ENCODE data around the gene DOCK1. TPM values are rescaled to one million over a fixed set of nuclear protein-coding genes. Genes with fewer than 3 reads are reported as not detected.
A peak's percentile ranks its signal among the peaks of the same experiment; 100 is the strongest.

Gene DOCK1
- polyA plus RNA-seq, 1 of the 3 experiments (the other 2 are of a cell fraction): 15.5 TPM

DNA sequence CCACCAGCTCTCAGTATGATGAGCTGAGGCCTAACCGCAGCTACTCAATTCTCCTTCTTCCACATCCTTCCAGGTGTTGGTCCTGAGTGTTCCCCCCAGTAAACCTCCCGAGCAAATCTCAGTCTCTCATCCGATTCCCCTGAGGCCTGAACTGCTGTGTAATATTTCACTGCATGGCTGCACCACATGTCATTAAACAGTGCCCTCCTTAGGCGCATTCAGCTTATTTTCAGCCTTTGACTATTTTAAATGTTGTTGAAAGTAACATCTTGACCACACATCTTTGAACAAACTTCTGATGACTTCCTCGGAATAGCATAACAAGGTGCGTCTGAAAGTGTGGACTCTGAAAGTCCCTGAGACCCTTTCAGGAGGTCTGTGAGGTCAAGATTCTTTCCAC is 581.1 kb downstream of the DOCK1 start:
- 44% methylated on average over 6 of the region's 6 CpGs for WGBS (ENCODE audit: low lambda C conversion rate)
- H4K20me1 ChIP-seq (ENCODE audit: insufficient read depth): no peaks in the 10 kb centered on the region
- no peaks in the 10 kb centered on the region for H3K9me2 ChIP-seq
- CTCF ChIA-PET: interaction anchor here (1.5 kb wide), 1 partner anchor 32 kb away, joined by 3 read pairs; no protein-coding TSS in a partner anchor
- H3K9me3 ChIP-seq: no peaks in the 10 kb centered on the region
- no peak for TF ChIP-seq SIN3A (IDR thresholded peaks at IDR 0.05; ENCODE audit: borderline replicate concordance, low read depth, low read length)
- TF ChIP-seq FOXM1 (IDR thresholded peaks at IDR 0.05; ENCODE audit: low read depth): no peak
- TF ChIP-seq, protein P1, sequence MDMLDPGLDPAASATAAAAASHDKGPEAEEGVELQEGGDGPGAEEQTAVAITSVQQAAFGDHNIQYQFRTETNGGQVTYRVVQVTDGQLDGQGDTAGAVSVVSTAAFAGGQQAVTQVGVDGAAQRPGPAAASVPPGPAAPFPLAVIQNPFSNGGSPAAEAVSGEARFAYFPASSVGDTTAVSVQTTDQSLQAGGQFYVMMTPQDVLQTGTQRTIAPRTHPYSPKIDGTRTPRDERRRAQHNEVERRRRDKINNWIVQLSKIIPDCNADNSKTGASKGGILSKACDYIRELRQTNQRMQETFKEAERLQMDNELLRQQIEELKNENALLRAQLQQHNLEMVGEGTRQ (IDR thresholded peaks at IDR 0.05; ENCODE audit: borderline replicate concordance, low read depth, low read length): no peak
- peak; percentile 10; the same call in 1 of the 2 replicates for TF ChIP-seq RAD21 (IDR thresholded peaks at IDR 0.05; ENCODE audit: low read length)
- H3K27me3 ChIP-seq (ENCODE audit: insufficient read depth): no peaks in the 10 kb centered on the region
- no peaks in the 10 kb centered on the region for H3K79me2 ChIP-seq (ENCODE audit: insufficient read depth)
- no peaks in the 10 kb centered on the region for H3K36me3 ChIP-seq (replicated peaks in 1 of 2; ENCODE audit: control insufficient read depth in 1 of 2, insufficient read depth in 2 of 2, low read length in 1 of 2)
- no peak for DNase-seq
- H3K4me3 ChIP-seq (ENCODE audit: low read depth in 2 of 2, low read length in 1 of 2): no peak overlapping the region
- no peaks in the 10 kb centered on the region; a peak in 1 of 4 replicates for H3K4me1 ChIP-seq (ENCODE audit: control insufficient read depth in 1 of 2, insufficient read depth in 2 of 2, low read depth in 1 of 2, low read length in 1 of 2)
- POLR2A ChIA-PET: no interaction called here
- H3K4me2 ChIP-seq: no peak overlapping the region
- no peak overlapping the region for H2AFZ ChIP-seq (ENCODE audit: low read depth)
- H3K9ac ChIP-seq: no peak overlapping the region
- H3K27ac ChIP-seq (ENCODE audit: low read depth in 2 of 2, low read length in 1 of 2): no peak overlapping the region
- no peaks in the 10 kb centered on the region for H3F3A ChIP-seq (replicated peaks; ENCODE audit: insufficient read depth)

DNA sequence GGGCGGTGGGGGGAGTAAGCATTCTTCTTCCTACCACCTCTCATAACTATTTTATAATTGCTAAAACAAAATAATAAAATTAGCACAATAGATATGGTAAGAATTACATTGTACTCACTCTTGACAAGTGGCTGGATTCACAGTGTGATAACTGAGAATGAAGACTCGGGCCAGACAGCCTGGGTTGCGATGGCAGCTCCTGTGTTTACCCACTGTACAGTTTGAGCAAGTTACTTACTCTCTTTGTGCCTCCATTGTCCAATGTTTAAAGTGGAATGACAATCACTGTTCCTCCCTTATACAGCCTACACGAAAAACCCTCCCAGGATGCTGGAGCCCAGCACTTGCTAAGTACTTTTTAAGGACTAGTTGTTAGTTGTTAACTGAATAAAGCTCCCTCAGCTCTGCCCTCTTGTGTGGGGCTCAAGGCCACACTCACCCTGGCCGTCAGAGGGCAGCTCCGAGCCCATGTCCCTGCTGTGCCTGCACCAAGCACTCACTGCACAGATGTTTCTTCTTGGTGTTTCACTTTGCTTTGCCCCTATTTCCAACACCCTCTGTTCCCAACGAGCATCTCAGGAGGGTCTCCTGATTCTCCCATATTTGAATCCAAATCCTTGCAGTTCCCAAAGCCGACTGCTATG is 587.5 kb downstream of the DOCK1 start:
- ChIA-PET POLR2A (no interaction called here), CTCF (no interaction called here)
- Histone ChIP-seq H3K27me3 (ENCODE audit: insufficient read depth) (no peaks in the 10 kb centered on the region), H2AFZ (ENCODE audit: low read depth) (no peak overlapping the region), H4K20me1 (ENCODE audit: insufficient read depth) (no peaks in the 10 kb centered on the region), H3K4me2 (no peak overlapping the region), H3K4me3 (ENCODE audit: low read depth in 2 of 2, low read length in 1 of 2) (no peak overlapping the region), H3K4me1 (ENCODE audit: control insufficient read depth in 1 of 2, insufficient read depth in 2 of 2, low read depth in 1 of 2, low read length in 1 of 2) (peaks cover 0 to 6% of the 10 kb centered on the region in 2 experiments; a peak in 1 of 4 replicates), H3K79me2 (ENCODE audit: insufficient read depth) (no peaks in the 10 kb centered on the region), H3K9me3 (no peaks in the 10 kb centered on the region), H3F3A (replicated peaks; ENCODE audit: insufficient read depth) (no peaks in the 10 kb centered on the region), H3K9ac (no peak overlapping the region), H3K27ac (ENCODE audit: low read depth in 2 of 2, low read length in 1 of 2) (no peak overlapping the region), H3K9me2 (no peaks in the 10 kb centered on the region), H3K36me3 (replicated peaks in 1 of 2; ENCODE audit: control insufficient read depth in 1 of 2, insufficient read depth in 2 of 2, low read length in 1 of 2) (no peaks in the 10 kb centered on the region)
- DNase-seq: no peak
- WGBS (ENCODE audit: low lambda C conversion rate): 32% methylated on average over 8 of the region's 8 CpGs
- TF ChIP-seq POLR2AphosphoS5 (IDR thresholded peaks at IDR 0.05; ENCODE audit: low read depth, low read length): no peak
- TF ChIP-seq, protein P2, sequence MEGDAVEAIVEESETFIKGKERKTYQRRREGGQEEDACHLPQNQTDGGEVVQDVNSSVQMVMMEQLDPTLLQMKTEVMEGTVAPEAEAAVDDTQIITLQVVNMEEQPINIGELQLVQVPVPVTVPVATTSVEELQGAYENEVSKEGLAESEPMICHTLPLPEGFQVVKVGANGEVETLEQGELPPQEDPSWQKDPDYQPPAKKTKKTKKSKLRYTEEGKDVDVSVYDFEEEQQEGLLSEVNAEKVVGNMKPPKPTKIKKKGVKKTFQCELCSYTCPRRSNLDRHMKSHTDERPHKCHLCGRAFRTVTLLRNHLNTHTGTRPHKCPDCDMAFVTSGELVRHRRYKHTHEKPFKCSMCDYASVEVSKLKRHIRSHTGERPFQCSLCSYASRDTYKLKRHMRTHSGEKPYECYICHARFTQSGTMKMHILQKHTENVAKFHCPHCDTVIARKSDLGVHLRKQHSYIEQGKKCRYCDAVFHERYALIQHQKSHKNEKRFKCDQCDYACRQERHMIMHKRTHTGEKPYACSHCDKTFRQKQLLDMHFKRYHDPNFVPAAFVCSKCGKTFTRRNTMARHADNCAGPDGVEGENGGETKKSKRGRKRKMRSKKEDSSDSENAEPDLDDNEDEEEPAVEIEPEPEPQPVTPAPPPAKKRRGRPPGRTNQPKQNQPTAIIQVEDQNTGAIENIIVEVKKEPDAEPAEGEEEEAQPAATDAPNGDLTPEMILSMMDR (IDR thresholded peaks at IDR 0.05): peak; percentile 14; the same call in 1 of the 2 replicates
- TF ChIP-seq, protein P3, sequence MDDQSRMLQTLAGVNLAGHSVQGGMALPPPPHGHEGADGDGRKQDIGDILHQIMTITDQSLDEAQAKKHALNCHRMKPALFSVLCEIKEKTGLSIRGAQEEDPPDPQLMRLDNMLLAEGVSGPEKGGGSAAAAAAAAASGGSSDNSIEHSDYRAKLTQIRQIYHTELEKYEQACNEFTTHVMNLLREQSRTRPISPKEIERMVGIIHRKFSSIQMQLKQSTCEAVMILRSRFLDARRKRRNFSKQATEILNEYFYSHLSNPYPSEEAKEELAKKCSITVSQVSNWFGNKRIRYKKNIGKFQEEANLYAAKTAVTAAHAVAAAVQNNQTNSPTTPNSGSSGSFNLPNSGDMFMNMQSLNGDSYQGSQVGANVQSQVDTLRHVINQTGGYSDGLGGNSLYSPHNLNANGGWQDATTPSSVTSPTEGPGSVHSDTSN (IDR thresholded peaks at IDR 0.05): no peak

Measured in SK-N-SH (cell line).